Tibial nerve (tissue), 3 donors: ENCODE results near the gene KIF2C.

ENCODE experiments used
- CTCF ChIP-seq, 5 experiments: fragments of 200-600 bp in 3 of 5; fragments of 450-650 bp in 2 of 5; sonication (generic) in 3 of 5; IDR thresholded peaks; one replicate each; pipeline ENCODE4 v1.5.1; 2016 to 2019; ENCODE audit warnings: antibody characterized with exemption in 5 of 5, mild to moderate bottlenecking in 3 of 5, moderate library complexity in 2 of 5
- POLR2A ChIP-seq, 2 donors: fragments of 450-650 bp; IDR thresholded peaks; one replicate each; pipeline ENCODE4 v1.6.1; 2017; ENCODE audit warnings: antibody characterized with exemption in 2 of 2, mild to moderate bottlenecking in 2 of 2, moderate library complexity in 2 of 2

DNA sequence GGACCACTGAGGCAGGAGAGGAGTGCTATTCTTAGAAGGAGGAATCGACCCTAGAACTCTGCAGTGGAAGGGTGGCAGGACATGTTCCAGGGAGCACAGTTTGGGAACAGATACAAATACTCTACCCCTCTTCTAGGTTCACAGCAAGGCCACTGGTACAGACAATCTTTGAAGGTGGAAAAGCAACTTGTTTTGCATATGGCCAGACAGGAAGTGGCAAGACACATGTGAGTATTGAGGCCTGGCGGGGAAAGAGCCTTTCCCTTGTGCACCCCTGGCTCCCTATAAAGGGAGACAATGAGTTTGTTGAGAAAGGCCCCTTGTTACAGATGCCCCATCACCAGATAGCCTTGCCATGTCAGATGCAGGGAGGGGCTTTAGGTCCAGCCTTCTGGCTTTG, 17.8 kb downstream of the KIF2C start:
- TF ChIP-seq CTCF (IDR thresholded peaks at IDR 0.05) (no peak), POLR2A (IDR thresholded peaks at IDR 0.05) (no peak)
